22Rv1 (cell line): ENCODE measurements around the gene COL4A2.

Experiments
- ZFX ChIP-seq: fragments of 450-650 bp; IDR thresholded peaks from 2 replicates; pipeline ENCODE4 v1.6.1; 2017; ENCODE audit warnings: antibody characterized with exemption, borderline replicate concordance
- TF ChIP-seq, protein P1 (sequence below): fragments of 450-650 bp; IDR thresholded peaks from 2 replicates; pipeline ENCODE4 v1.5.1; 2017; ENCODE audit warnings: mild to moderate bottlenecking

DNA sequence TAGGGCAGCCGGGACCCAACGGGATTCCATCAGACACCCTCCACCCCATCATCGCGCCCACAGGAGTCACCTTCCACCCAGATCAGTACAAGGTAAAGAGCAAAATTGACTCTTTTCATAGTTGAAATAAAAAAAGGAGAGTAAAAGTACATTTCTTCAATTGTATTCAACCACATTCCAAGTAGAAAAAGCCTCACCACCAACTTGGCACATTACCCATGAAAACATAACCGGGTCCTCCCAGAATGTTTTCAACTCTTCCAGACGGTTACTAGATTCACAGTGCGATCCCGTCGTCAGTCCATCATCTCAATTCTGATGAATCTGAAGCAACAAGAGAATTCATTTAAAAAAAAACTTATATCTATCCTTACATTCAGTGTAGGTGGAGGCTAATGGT lies 129.2 kb downstream of the COL4A2 start:
- TF ChIP-seq, protein P1, sequence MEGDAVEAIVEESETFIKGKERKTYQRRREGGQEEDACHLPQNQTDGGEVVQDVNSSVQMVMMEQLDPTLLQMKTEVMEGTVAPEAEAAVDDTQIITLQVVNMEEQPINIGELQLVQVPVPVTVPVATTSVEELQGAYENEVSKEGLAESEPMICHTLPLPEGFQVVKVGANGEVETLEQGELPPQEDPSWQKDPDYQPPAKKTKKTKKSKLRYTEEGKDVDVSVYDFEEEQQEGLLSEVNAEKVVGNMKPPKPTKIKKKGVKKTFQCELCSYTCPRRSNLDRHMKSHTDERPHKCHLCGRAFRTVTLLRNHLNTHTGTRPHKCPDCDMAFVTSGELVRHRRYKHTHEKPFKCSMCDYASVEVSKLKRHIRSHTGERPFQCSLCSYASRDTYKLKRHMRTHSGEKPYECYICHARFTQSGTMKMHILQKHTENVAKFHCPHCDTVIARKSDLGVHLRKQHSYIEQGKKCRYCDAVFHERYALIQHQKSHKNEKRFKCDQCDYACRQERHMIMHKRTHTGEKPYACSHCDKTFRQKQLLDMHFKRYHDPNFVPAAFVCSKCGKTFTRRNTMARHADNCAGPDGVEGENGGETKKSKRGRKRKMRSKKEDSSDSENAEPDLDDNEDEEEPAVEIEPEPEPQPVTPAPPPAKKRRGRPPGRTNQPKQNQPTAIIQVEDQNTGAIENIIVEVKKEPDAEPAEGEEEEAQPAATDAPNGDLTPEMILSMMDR = no peak
- no peak for TF ChIP-seq ZFX
